H9 (cell line): ENCODE measurements around the gene ATP8A1. TPM values are rescaled to one million over a fixed set of nuclear protein-coding genes. Genes with fewer than 3 reads are reported as not detected.

ENCODE experiments used
- DNase-seq: peaks from one replicate; pipeline ENCODE4 v3.0.0-alpha.2; 2017
- H2AFZ ChIP-seq: one replicate; pipeline ENCODE4 v1.6.1; 2013; ENCODE audit warnings: mild to moderate bottlenecking, low read length, control low read depth, moderate library complexity
- H2AK5ac ChIP-seq: 2 replicates; pipeline ENCODE4 v1.6.1; 2013; ENCODE audit warnings: low read length, control low read depth, mixed read lengths; ENCODE audit not compliant: insufficient read length
- H2BK120ac ChIP-seq: one replicate; pipeline ENCODE4 v1.6.1; 2013; ENCODE audit warnings: low read depth, mild to moderate bottlenecking, low read length, control low read depth, inconsistent platforms; ENCODE audit not compliant: poor library complexity, severe bottlenecking
- H2BK12ac ChIP-seq: 2 replicates; pipeline ENCODE4 v1.6.1; 2013; ENCODE audit warnings: low read length, control low read depth, mixed read lengths, low read depth; ENCODE audit not compliant: insufficient read length
- H2BK15ac ChIP-seq: 2 replicates; pipeline ENCODE4 v1.6.1; 2013; ENCODE audit warnings: low read depth, low read length, control low read depth
- H2BK20ac ChIP-seq: one replicate; pipeline ENCODE4 v1.6.1; 2013; ENCODE audit warnings: low read depth, mild to moderate bottlenecking, low read length, control low read depth, inconsistent platforms; ENCODE audit not compliant: poor library complexity, severe bottlenecking
- H2BK5ac ChIP-seq: 2 replicates; pipeline ENCODE4 v1.6.1; 2013; ENCODE audit warnings: low read length, control low read depth, mixed read lengths; ENCODE audit not compliant: insufficient read length
- H3K14ac ChIP-seq: 2 replicates; pipeline ENCODE4 v1.6.1; 2013; ENCODE audit warnings: low read length, control low read depth; ENCODE audit not compliant: insufficient read depth
- H3K18ac ChIP-seq: 2 replicates; pipeline ENCODE4 v1.6.1; 2013; ENCODE audit warnings: low read depth, mild to moderate bottlenecking, mixed read lengths, low read length, control low read depth; ENCODE audit not compliant: insufficient read length
- H3K23ac ChIP-seq: 2 replicates; pipeline ENCODE4 v1.6.1; 2013; ENCODE audit warnings: low read length, control low read depth, mixed read lengths, low read depth; ENCODE audit not compliant: insufficient read length
- H3K23me2 ChIP-seq: 2 replicates; pipeline ENCODE4 v1.6.1; 2013; ENCODE audit warnings: low read depth, mild to moderate bottlenecking, mixed read lengths, low read length, control low read depth; ENCODE audit not compliant: insufficient read length, poor library complexity, severe bottlenecking
- H3K27ac ChIP-seq: 2 replicates; pipeline ENCODE4 v1.5.1; 2013; ENCODE audit warnings: low read length, control low read depth, mixed read lengths, low read depth; ENCODE audit not compliant: insufficient read length
- H3K27me3 ChIP-seq: 2 replicates; pipeline ENCODE4 v1.6.1; 2013; ENCODE audit warnings: low read length, control low read depth, inconsistent platforms; ENCODE audit not compliant: insufficient read depth
- H3K4ac ChIP-seq: 2 replicates; pipeline ENCODE4 v1.6.1; 2013; ENCODE audit warnings: low read depth, mild to moderate bottlenecking, control low read depth, inconsistent platforms, low read length, moderate library complexity
- H3K4me1 ChIP-seq: 2 replicates; pipeline ENCODE4 v1.6.1; 2013; ENCODE audit warnings: low read length, control low read depth, inconsistent platforms; ENCODE audit not compliant: insufficient read depth
- H3K4me2 ChIP-seq: 2 replicates; pipeline ENCODE4 v1.6.1; 2013; ENCODE audit warnings: low read length, control low read depth, mixed read lengths; ENCODE audit not compliant: insufficient read length, insufficient read depth
- H3K56ac ChIP-seq: 2 replicates; pipeline ENCODE4 v1.6.1; 2013; ENCODE audit warnings: low read depth, mild to moderate bottlenecking, mixed read lengths, low read length, control low read depth; ENCODE audit not compliant: insufficient read length
- H3K79me1 ChIP-seq: 2 replicates; pipeline ENCODE4 v1.6.1; 2013; ENCODE audit warnings: low read depth, mild to moderate bottlenecking, moderate library complexity, low read length, control low read depth, inconsistent platforms; ENCODE audit not compliant: insufficient read depth, poor library complexity, severe bottlenecking
- H3K79me2 ChIP-seq: 2 replicates; pipeline ENCODE4 v1.6.1; 2013; ENCODE audit warnings: low read length, control low read depth, inconsistent platforms; ENCODE audit not compliant: insufficient read depth
- H3K9ac ChIP-seq: 2 replicates; pipeline ENCODE4 v1.6.1; 2013; ENCODE audit warnings: low read length, control low read depth, mixed read lengths; ENCODE audit not compliant: insufficient read length; ENCODE audit errors: extremely low read depth
- H3K9me3 ChIP-seq: one replicate; pipeline ENCODE4 v1.6.1; 2013; ENCODE audit warnings: low read depth, low read length, inconsistent platforms; ENCODE audit not compliant: control insufficient read depth
- H3T11ph ChIP-seq: one replicate; pipeline ENCODE4 v1.6.1; 2013; ENCODE audit warnings: mild to moderate bottlenecking, low read length, control low read depth, inconsistent platforms
- H4K20me1 ChIP-seq: one replicate; pipeline ENCODE4 v1.6.1; 2013; ENCODE audit not compliant: control insufficient read depth, insufficient read length, insufficient read depth
- H4K5ac ChIP-seq: 2 replicates; pipeline ENCODE4 v1.6.1; 2013; ENCODE audit warnings: low read depth, mild to moderate bottlenecking, mixed read lengths, low read length, control low read depth; ENCODE audit not compliant: insufficient read length
- H4K8ac ChIP-seq: replicated peaks from 2 replicates; pipeline ENCODE4 v1.6.1; 2013; ENCODE audit warnings: low read length, control low read depth, mixed read lengths, low read depth; ENCODE audit not compliant: insufficient read length
- H4K91ac ChIP-seq: 2 replicates; pipeline ENCODE4 v1.6.1; 2013; ENCODE audit warnings: low read depth, mild to moderate bottlenecking, moderate library complexity, mixed read lengths, low read length, control low read depth; ENCODE audit not compliant: insufficient read length
- H3K27ac Mint-ChIP-seq, 3 experiments: 2 replicates in 2 of 3; 3 replicates in 1 of 3; pipeline ENCODE4 v1.8.0; 2020 to 2021; ENCODE audit warnings: mixed read lengths in 3 of 3, mild to moderate bottlenecking in 1 of 3, moderate library complexity in 1 of 3
- H3K27me3 Mint-ChIP-seq: 2 replicates; pipeline ENCODE4 v1.8.0; 2021; ENCODE audit warnings: low read depth, mild to moderate bottlenecking, moderate library complexity, mixed read lengths
- H3K36me3 Mint-ChIP-seq, 3 experiments: 2 replicates in 2 of 3; 3 replicates in 1 of 3; pipeline ENCODE4 v1.8.0; 2020 to 2021; ENCODE audit warnings: low read depth in 3 of 3, mixed read lengths in 3 of 3; ENCODE audit not compliant: insufficient read depth in 1 of 3
- H3K4me1 Mint-ChIP-seq, 2 experiments: 2 replicates each; pipeline ENCODE4 v1.8.0; 2020; ENCODE audit warnings: mixed read lengths in 2 of 2
- H3K4me3 Mint-ChIP-seq, 2 experiments: 2 replicates in 1 of 2; 3 replicates in 1 of 2; pipeline ENCODE4 v1.8.0; 2020 to 2021; ENCODE audit warnings: mild to moderate bottlenecking in 2 of 2, mixed read lengths in 2 of 2, moderate library complexity in 1 of 2
- H3K9me3 Mint-ChIP-seq, 2 experiments: 2 replicates in 1 of 2; 3 replicates in 1 of 2; pipeline ENCODE4 v1.8.0; 2020; ENCODE audit warnings: mild to moderate bottlenecking in 2 of 2, mixed read lengths in 2 of 2, moderate library complexity in 1 of 2
- CTCF ChIP-seq: fragments of 200-600 bp; sonication (generic); conservative IDR thresholded peaks from 3 replicates; pipeline ENCODE4 v1.8.0; 2021; ENCODE audit warnings: antibody characterized with exemption, mild to moderate bottlenecking
- WGBS: extraction: QIAGEN DNeasy Blood & Tissue Kit; methylation state at CpG from one replicate; pipeline ENCODE4 v1.1.7; 2013; ENCODE audit warnings: missing lambda C conversion rate, low lambda C conversion rate, mixed read lengths; ENCODE audit not compliant: insufficient read length; ENCODE audit errors: extremely low coverage; 5-methylcytosine and 5-hydroxymethylcytosine counted together
- total RNA-seq: library from RNA; stranded (reverse); gene quantifications from 2 replicates; pipeline ENCODE4 v1.2.1, GENCODE V29; 2021

The ATP8A1 gene
- total RNA-seq, 1 experiment from 2014 or later, result 5.1 TPM

- no peak overlapping the region for H3K4me3 Mint-ChIP-seq
- no peaks in the 10 kb centered on the region for H4K20me1 ChIP-seq
- no peak overlapping the region for H3K27ac Mint-ChIP-seq
- H3K27ac ChIP-seq, result no peak overlapping the region
- H3K23ac ChIP-seq, result no peak overlapping the region
- H2AK5ac ChIP-seq, result no peak overlapping the region
- no peak overlapping the region for H3T11ph ChIP-seq
- no peaks in the 10 kb centered on the region for H3K9me3 ChIP-seq
- H3K9me3 Mint-ChIP-seq, result no peaks in the 10 kb centered on the region
- no peak overlapping the region for H2BK15ac ChIP-seq
- no peaks in the 10 kb centered on the region for H3K79me2 ChIP-seq
- H3K4me1 Mint-ChIP-seq, result peaks cover 0 to 4% of the 10 kb centered on the region in 2 experiments; a peak in 1 of 4 replicates
- H2BK12ac ChIP-seq, result no peak overlapping the region
- H3K4me2 ChIP-seq, result no peak overlapping the region
- no peaks in the 10 kb centered on the region for H3K27me3 Mint-ChIP-seq
- no peak overlapping the region for H3K18ac ChIP-seq
- no peak overlapping the region for H2BK120ac ChIP-seq
- no peaks in the 10 kb centered on the region for H3K4me1 ChIP-seq
- no peak overlapping the region for H4K91ac ChIP-seq
- no peak overlapping the region for H2AFZ ChIP-seq
- H3K56ac ChIP-seq, result no peak overlapping the region
- no peak overlapping the region for H3K4ac ChIP-seq
- no CpG with 5 or more reads among the region's 1 CpG for WGBS
- TF ChIP-seq CTCF, result no peak
- no peaks in the 10 kb centered on the region for H3K23me2 ChIP-seq
- DNase-seq, result no peak
- H3K27me3 ChIP-seq, result no peaks in the 10 kb centered on the region
- no peak overlapping the region for H4K8ac ChIP-seq
- no peaks in the 10 kb centered on the region for H3K36me3 Mint-ChIP-seq
- no peak overlapping the region for H2BK5ac ChIP-seq
- H3K14ac ChIP-seq, result no peak overlapping the region
- no peak overlapping the region for H2BK20ac ChIP-seq
- H4K5ac ChIP-seq, result no peak overlapping the region
- no peak overlapping the region for H3K9ac ChIP-seq
- H3K79me1 ChIP-seq, result no peaks in the 10 kb centered on the region
Measured at GRCh38 chr4:42630908-42631307, 26.0 kb downstream of the ATP8A1 start.
